HepG2 (cell line): ENCODE results near the gene PRKN.

ENCODE experiments used
- CTCF ChIP-seq: sonication (generic); formaldehyde crosslinking; IDR thresholded peaks from 2 replicates; pipeline ENCODE4 v1.5.0; 2020; ENCODE audit warnings: mild to moderate bottlenecking, missing genetic modification reagents, moderate library complexity
- HMG20A ChIP-seq: IDR thresholded peaks from 2 replicates; pipeline ENCODE4 v1.6.1; 2016; ENCODE audit warnings: borderline replicate concordance
- KAT2B ChIP-seq: fragments of 150-350 bp; IDR thresholded peaks from 2 replicates; pipeline ENCODE4 v1.6.1; 2014; ENCODE audit warnings: low read depth, low read length, borderline replicate concordance
- MAFK ChIP-seq, 2 experiments: IDR thresholded peaks in 1 of 2; conservative IDR thresholded peaks in 1 of 2; 2 replicates each; pipeline ENCODE4 v1.6.1; 2011; ENCODE audit warnings: improper control_type of control experiment in 2 of 2, low read length in 2 of 2
- MYNN ChIP-seq: sonication (generic); formaldehyde crosslinking; IDR thresholded peaks from 2 replicates; pipeline ENCODE4 v1.4.0; 2020; ENCODE audit warnings: mild to moderate bottlenecking, low read depth, missing genetic modification reagents
- NAIF1 ChIP-seq: sonication (generic); formaldehyde crosslinking; IDR thresholded peaks from 2 replicates; pipeline ENCODE4 v1.5.0; 2020; ENCODE audit warnings: mild to moderate bottlenecking, missing genetic modification reagents, borderline replicate concordance
- PHB2 ChIP-seq: fragments of 450-650 bp; IDR thresholded peaks from 2 replicates; pipeline ENCODE4 v1.6.1; 2018; ENCODE audit not compliant: partially characterized antibody
- ZNF780A ChIP-seq: sonication (generic); formaldehyde crosslinking; IDR thresholded peaks from 2 replicates; pipeline ENCODE4 v1.8.0; 2022; ENCODE audit warnings: mild to moderate bottlenecking, missing genetic modification reagents, moderate library complexity
- ZZZ3 ChIP-seq: sonication (generic); formaldehyde crosslinking; IDR thresholded peaks from 2 replicates; pipeline ENCODE4 v1.4.0; 2020; ENCODE audit warnings: missing genetic modification reagents, mild to moderate bottlenecking, borderline replicate concordance
- TF ChIP-seq, protein P1 (sequence below): sonication (generic); formaldehyde crosslinking; IDR thresholded peaks from 2 replicates; pipeline ENCODE4 v1.4.0; 2020; ENCODE audit warnings: missing genetic modification reagents

GRCh38 chr6:161434350-161434749, 1293.2 kb downstream of the PRKN start:
- TF ChIP-seq, protein P1, sequence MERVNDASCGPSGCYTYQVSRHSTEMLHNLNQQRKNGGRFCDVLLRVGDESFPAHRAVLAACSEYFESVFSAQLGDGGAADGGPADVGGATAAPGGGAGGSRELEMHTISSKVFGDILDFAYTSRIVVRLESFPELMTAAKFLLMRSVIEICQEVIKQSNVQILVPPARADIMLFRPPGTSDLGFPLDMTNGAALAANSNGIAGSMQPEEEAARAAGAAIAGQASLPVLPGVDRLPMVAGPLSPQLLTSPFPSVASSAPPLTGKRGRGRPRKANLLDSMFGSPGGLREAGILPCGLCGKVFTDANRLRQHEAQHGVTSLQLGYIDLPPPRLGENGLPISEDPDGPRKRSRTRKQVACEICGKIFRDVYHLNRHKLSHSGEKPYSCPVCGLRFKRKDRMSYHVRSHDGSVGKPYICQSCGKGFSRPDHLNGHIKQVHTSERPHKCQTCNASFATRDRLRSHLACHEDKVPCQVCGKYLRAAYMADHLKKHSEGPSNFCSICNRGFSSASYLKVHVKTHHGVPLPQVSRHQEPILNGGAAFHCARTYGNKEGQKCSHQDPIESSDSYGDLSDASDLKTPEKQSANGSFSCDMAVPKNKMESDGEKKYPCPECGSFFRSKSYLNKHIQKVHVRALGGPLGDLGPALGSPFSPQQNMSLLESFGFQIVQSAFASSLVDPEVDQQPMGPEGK = no peak
- TF ChIP-seq ZNF780A (no peak), KAT2B (no peak), CTCF (CRISPR knock-in tag) (no peak), MAFK (conservative IDR thresholded peaks at IDR 0.05 in 1 of 2, IDR thresholded peaks at IDR 0.05 in 1 of 2; ENCODE audit: low read length in 2 of 2) (no peak), NAIF1 (CRISPR knock-in tag) (no peak), PHB2 (no peak), MYNN (CRISPR knock-in tag) (no peak), HMG20A (CRISPR knock-in tag) (no peak), ZZZ3 (CRISPR knock-in tag) (no peak)
